ENCODE data around the gene GORASP2. TPM values are rescaled to one million over a fixed set of nuclear protein-coding genes. Genes with fewer than 3 reads are reported as not detected.

Gene GORASP2
- total RNA-seq, 1 experiment from 2014 or later, result 89.3 TPM

DNA sequence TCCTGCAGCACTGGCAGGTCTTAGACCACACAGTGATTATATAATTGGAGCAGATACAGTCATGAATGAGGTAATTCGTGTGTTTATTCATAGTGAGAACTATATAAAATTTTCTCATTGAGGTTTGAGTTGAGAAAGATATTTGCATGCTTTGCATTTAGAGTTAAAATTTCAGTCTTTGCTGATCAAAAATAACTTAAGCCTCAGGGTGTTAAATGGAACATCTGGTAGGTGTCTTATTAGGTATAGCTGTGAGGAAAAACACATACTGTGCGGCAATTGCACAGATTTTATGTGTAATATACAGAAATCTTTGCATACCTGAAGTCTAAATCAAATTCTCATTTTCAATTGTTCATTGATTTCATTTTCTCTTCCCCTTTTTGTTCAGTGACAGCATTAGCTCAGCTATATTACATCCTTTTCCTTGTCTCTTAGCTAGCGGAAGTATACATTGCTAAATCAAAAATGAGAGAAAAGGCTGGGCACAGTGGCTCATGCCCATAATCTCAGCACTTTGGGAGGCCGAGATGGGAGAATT is 21.2 kb downstream of the GORASP2 start:
- CTCF ChIA-PET, result no interaction called here
- no TSS peak for BruUV-seq (replicated peaks)
- intact Hi-C loops (cut with micrococcal nuclease; ENCODE audit: unreplicated experiment), result no loop called here

DNA sequence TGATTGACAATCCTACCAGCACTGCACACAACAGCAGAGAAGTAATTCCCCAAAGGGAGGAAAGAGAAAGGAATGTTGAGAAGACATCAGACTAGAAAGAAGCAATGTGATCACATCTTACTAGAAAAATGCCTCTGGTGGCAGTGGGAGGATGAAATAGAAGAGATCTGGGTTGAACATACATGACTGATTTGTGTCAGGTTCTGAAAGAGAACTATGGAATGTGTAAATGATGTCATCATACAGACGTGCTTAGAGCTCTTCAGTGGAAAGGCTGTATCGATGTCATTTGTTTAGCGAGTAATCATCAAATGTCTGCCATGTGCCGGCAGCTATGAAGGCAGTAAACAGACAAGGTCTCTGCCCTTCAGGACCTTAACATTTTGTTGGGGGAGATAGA is 24.9 kb downstream of the GORASP2 start:
- POLR2A ChIA-PET (ENCODE audit: low non-redundant PET), result no interaction called here
- no peaks in the 10 kb centered on the region for H3K9me3 ChIP-seq (ENCODE audit: low read depth, low read length, poor library complexity, severe bottlenecking)
- no peaks in the 10 kb centered on the region for H3K27me3 ChIP-seq (replicated peaks; ENCODE audit: insufficient read depth, low read depth, low read length, poor library complexity)
- DNase-seq (ENCODE audit: low spot score), result no peak
- no peak overlapping the region for H3K4me3 ChIP-seq (ENCODE audit: low read depth, low read length, poor library complexity, severe bottlenecking)
- no peak for TF ChIP-seq EZH2 (IDR thresholded peaks at IDR 0.05; ENCODE audit: borderline replicate concordance, low read depth, low read length, poor library complexity, severe bottlenecking)
- no peak for TF ChIP-seq CTCF (conservative IDR thresholded peaks at IDR 0.05; ENCODE audit: low read depth, low read length)
- peaks cover 87% of the 10 kb centered on the region for H3K36me3 ChIP-seq (ENCODE audit: insufficient read depth, low read length, poor library complexity, severe bottlenecking)
- intact Hi-C loops (cut with micrococcal nuclease; ENCODE audit: unreplicated experiment), result no loop called here
- CTCF ChIA-PET, result no interaction called here
- H3K27ac ChIP-seq (ENCODE audit: low read depth, low read length, poor library complexity, severe bottlenecking), result no peak overlapping the region
- BruUV-seq (replicated peaks), result no TSS peak
- H3K4me1 ChIP-seq (ENCODE audit: insufficient read depth, low read length, poor library complexity, severe bottlenecking), result no peaks in the 10 kb centered on the region

More for the DNA sequence above, 21.2 kb downstream of the GORASP2 start:
- peaks cover 66% of the 10 kb centered on the region for H3K36me3 ChIP-seq (ENCODE audit: insufficient read depth, low read length, poor library complexity, severe bottlenecking)
- no peak for TF ChIP-seq EZH2 (IDR thresholded peaks at IDR 0.05; ENCODE audit: borderline replicate concordance, low read depth, low read length, poor library complexity, severe bottlenecking)
- TF ChIP-seq CTCF (conservative IDR thresholded peaks at IDR 0.05; ENCODE audit: low read depth, low read length), result no peak
- H3K27ac ChIP-seq (ENCODE audit: low read depth, low read length, poor library complexity, severe bottlenecking), result no peak overlapping the region
- H3K4me1 ChIP-seq (ENCODE audit: insufficient read depth, low read length, poor library complexity, severe bottlenecking), result no peaks in the 10 kb centered on the region
- H3K9me3 ChIP-seq (ENCODE audit: low read depth, low read length, poor library complexity, severe bottlenecking), result no peaks in the 10 kb centered on the region
- DNase-seq (ENCODE audit: low spot score), result no peak
- no peaks in the 10 kb centered on the region for H3K27me3 ChIP-seq (replicated peaks; ENCODE audit: insufficient read depth, low read depth, low read length, poor library complexity)
- no peak overlapping the region for H3K4me3 ChIP-seq (ENCODE audit: low read depth, low read length, poor library complexity, severe bottlenecking)
- POLR2A ChIA-PET (ENCODE audit: low non-redundant PET), result no interaction called here

GRCh38 chr2:170963386-170963785 is 34.3 kb downstream of the GORASP2 start:
- H3K27ac ChIP-seq (ENCODE audit: low read depth, low read length, poor library complexity, severe bottlenecking), result no peak overlapping the region
- TF ChIP-seq CTCF (conservative IDR thresholded peaks at IDR 0.05; ENCODE audit: low read depth, low read length), result no peak
- TF ChIP-seq EZH2 (IDR thresholded peaks at IDR 0.05; ENCODE audit: borderline replicate concordance, low read depth, low read length, poor library complexity, severe bottlenecking), result no peak
- DNase-seq (ENCODE audit: low spot score), result no peak
- H3K4me3 ChIP-seq (ENCODE audit: low read depth, low read length, poor library complexity, severe bottlenecking), result no peak overlapping the region
- intact Hi-C loops (cut with micrococcal nuclease; ENCODE audit: unreplicated experiment), result no loop called here
- H3K9me3 ChIP-seq (ENCODE audit: low read depth, low read length, poor library complexity, severe bottlenecking), result no peaks in the 10 kb centered on the region
- peaks cover 75% of the 10 kb centered on the region for H3K36me3 ChIP-seq (ENCODE audit: insufficient read depth, low read length, poor library complexity, severe bottlenecking)
- no TSS peak for BruUV-seq (replicated peaks)
- ChIA-PET POLR2A (ENCODE audit: low non-redundant PET) (no interaction called here), CTCF (interaction anchor here (0.6 kb wide), 1 partner anchor 196 kb away, joined by 3 read pairs; no protein-coding TSS in a partner anchor)
- no peaks in the 10 kb centered on the region for H3K4me1 ChIP-seq (ENCODE audit: insufficient read depth, low read length, poor library complexity, severe bottlenecking)
- H3K27me3 ChIP-seq (replicated peaks; ENCODE audit: insufficient read depth, low read depth, low read length, poor library complexity), result no peaks in the 10 kb centered on the region

All from A673 (cell line).